ENCODE measurements around the gene RNF212B. TPM values are rescaled to one million over a fixed set of nuclear protein-coding genes. Genes with fewer than 3 reads are reported as not detected.

The RNF212B gene
- total and polyA plus RNA-seq, 2 of the 13 experiments (the other 11 are each of a cell fraction or from before 2014, with no cell fraction given): 0.05 TPM; not detected in 1

DNA sequence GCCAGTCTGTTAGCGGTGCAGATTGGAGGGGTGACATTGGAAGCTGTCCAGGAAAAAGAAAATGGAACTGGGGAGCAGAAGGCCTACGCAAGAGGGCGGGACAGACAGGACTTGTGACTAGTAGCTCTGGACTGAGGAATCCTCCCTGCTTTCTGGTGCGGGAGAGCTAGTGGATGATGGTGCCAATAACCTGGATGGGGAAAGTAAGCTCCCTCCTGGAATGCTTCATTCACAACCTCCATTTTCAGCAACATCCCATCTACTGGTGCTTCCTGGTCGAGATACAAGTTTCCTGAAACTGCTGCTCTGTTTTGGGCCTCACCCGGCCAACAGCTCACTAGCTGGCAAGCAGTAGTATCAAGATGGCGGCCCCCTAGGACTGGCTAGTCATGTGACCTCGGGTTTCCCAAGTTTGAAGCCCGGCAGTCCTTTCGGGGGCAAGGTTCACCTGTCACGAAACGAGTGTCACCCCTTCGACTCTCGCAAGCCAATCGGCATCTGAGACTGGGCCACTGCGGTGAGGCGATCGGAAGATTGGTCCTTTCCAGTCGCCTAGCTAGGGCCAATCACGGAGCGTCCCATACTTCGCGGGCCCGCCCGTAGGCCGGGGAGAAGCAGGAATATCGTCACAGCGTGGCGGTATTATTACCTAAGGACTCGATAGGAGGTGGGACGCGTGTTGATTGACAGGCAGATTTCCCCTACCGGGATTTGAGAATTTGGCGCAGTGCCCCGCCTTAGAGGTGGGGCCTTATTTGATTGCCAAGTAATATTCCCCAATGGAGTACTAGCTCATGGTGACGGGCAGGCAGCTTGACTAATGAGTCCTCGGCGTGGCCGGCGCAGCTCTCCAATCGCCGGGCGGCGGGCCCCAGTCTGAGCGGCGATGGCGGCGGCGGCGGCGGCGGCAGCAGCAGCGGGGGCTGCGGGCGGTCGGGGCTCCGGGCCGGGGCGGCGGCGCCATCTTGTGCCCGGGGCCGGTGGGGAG is 83.1 kb downstream of the RNF212B start, which contains the start of gene PABPN1 (continued):
- TF ChIP-seq SIN3A (IDR thresholded peaks at IDR 0.05; ENCODE audit: borderline replicate concordance, low read depth, low read length) (peak; percentile 88), MNT (IDR thresholded peaks at IDR 0.05) (peak; percentile 64; the same call in 1 of the 2 replicates), ZNF660 (CRISPR knock-in tag; IDR thresholded peaks at IDR 0.05; ENCODE audit: borderline replicate concordance, low read depth) (no peak), SRSF1 (optimal IDR thresholded peaks at IDR 0.05; ENCODE audit: low read depth, low read length) (peak; percentile 76), MXD3 (CRISPR knock-in tag; IDR thresholded peaks at IDR 0.05) (peak; percentile 88), ZFP1 (CRISPR knock-in tag; IDR thresholded peaks at IDR 0.05) (peak; percentile 97), CHD2 (IDR thresholded peaks at IDR 0.05; ENCODE audit: low read depth, low read length) (peak; percentile 84), SRSF9 (IDR thresholded peaks at IDR 0.05; ENCODE audit: borderline replicate concordance, insufficient read depth, low read depth, low read length, poor library complexity, severe bottlenecking) (no peak), SIN3B (IDR thresholded peaks at IDR 0.05; ENCODE audit: low read length) (no peak; the same call in none of the 2 replicates), MXI1 (IDR thresholded peaks at IDR 0.05; ENCODE audit: borderline replicate concordance, low read depth, low read length) (peak; percentile 91; the same call in 2 of the 3 replicates), ZNF562 (CRISPR knock-in tag; IDR thresholded peaks at IDR 0.05; ENCODE audit: borderline replicate concordance) (no peak), FOXO4 (CRISPR knock-in tag; conservative IDR thresholded peaks at IDR 0.05) (no peak), KDM3A (CRISPR knock-in tag; IDR thresholded peaks at IDR 0.05; ENCODE audit: low read depth) (peak; percentile 99), ZBTB8A (CRISPR knock-in tag; IDR thresholded peaks at IDR 0.05; ENCODE audit: borderline replicate concordance, low read depth) (peak; percentile 37; the same call in 1 of the 2 replicates), FOXP4 (CRISPR knock-in tag; IDR thresholded peaks at IDR 0.05) (peak; percentile 68), ZFP36 (IDR thresholded peaks at IDR 0.05; ENCODE audit: borderline replicate concordance, low read depth, low read length, partially characterized antibody) (no peak), ZNF747 (CRISPR knock-in tag; IDR thresholded peaks at IDR 0.05; ENCODE audit: borderline replicate concordance) (peak; percentile 79; the same call in 1 of the 2 replicates), SNAPC2 (CRISPR knock-in tag; IDR thresholded peaks at IDR 0.05) (peak; percentile 95)
- TF ChIP-seq, protein P1, sequence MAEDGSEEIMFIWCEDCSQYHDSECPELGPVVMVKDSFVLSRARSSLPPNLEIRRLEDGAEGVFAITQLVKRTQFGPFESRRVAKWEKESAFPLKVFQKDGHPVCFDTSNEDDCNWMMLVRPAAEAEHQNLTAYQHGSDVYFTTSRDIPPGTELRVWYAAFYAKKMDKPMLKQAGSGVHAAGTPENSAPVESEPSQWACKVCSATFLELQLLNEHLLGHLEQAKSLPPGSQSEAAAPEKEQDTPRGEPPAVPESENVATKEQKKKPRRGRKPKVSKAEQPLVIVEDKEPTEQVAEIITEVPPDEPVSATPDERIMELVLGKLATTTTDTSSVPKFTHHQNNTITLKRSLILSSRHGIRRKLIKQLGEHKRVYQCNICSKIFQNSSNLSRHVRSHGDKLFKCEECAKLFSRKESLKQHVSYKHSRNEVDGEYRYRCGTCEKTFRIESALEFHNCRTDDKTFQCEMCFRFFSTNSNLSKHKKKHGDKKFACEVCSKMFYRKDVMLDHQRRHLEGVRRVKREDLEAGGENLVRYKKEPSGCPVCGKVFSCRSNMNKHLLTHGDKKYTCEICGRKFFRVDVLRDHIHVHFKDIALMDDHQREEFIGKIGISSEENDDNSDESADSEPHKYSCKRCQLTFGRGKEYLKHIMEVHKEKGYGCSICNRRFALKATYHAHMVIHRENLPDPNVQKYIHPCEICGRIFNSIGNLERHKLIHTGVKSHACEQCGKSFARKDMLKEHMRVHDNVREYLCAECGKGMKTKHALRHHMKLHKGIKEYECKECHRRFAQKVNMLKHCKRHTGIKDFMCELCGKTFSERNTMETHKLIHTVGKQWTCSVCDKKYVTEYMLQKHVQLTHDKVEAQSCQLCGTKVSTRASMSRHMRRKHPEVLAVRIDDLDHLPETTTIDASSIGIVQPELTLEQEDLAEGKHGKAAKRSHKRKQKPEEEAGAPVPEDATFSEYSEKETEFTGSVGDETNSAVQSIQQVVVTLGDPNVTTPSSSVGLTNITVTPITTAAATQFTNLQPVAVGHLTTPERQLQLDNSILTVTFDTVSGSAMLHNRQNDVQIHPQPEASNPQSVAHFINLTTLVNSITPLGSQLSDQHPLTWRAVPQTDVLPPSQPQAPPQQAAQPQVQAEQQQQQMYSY (CRISPR knock-in tag; IDR thresholded peaks at IDR 0.05): peak; percentile 65; the same call in 1 of the 2 replicates

Data from HepG2 (cell line).